Daoy (cell line): Measurements from ENCODE around the gene NTN4. TPM values are rescaled to one million over a fixed set of nuclear protein-coding genes. Genes with fewer than 3 reads are reported as not detected.
"Not testable (repeated sequence)": the region's sequence is repeated elsewhere in the genome, so short reads cannot be mapped to it uniquely, and the experiment has no call there.

ENCODE experiments used
- DNase-seq: peaks from one replicate; pipeline ENCODE4 v3.0.0-alpha.2; 2015; ENCODE audit warnings: low read depth
- total RNA-seq: library from RNA; depleted of rRNA; stranded (reverse); fragments of >200 nt; shearing (Covaris generic); gene quantifications from 2 replicates; pipeline ENCODE4 v1.2.3, GENCODE V29; 2014; rRNA removed

The NTN4 gene
- total RNA-seq, 1 experiment from 2014 or later, result 41.3 TPM

- peak; percentile 67 for DNase-seq
Measured at GRCh38 chr12:95624589-95624988, 166.0 kb downstream of the NTN4 start.

- peak; percentile 85 for DNase-seq
Measured at GRCh38 chr12:95623554-95624170, 166.9 kb downstream of the NTN4 start.

GRCh38 chr12:95622879-95623278 lies 167.7 kb downstream of the NTN4 start:
- no peak for DNase-seq

GRCh38 chr12:95621725-95622124 lies 168.8 kb downstream of the NTN4 start:
- no peak for DNase-seq

- no peak for DNase-seq
Measured at GRCh38 chr12:95620171-95620570, 170.4 kb downstream of the NTN4 start.

GRCh38 chr12:95616470-95616869 lies 174.1 kb downstream of the NTN4 start:
- not testable (repeated sequence) for DNase-seq

- DNase-seq, result no peak
Measured at GRCh38 chr12:95615749-95616148, 174.8 kb downstream of the NTN4 start.

GRCh38 chr12:95614390-95614982 lies 176.1 kb downstream of the NTN4 start:
- DNase-seq, result no peak

- no peak for DNase-seq
Measured at GRCh38 chr12:95613021-95613420, 177.5 kb downstream of the NTN4 start.

GRCh38 chr12:95611676-95612309 lies 178.8 kb downstream of the NTN4 start:
- DNase-seq, result peak; percentile 29

- DNase-seq, result peak; percentile 92
Measured at GRCh38 chr12:95608252-95609033, 182.1 kb downstream of the NTN4 start.

Other genes with a start within 250 kb of the NTN4 start
- gene USP44, start 239.3 kb downstream of the NTN4 start, total RNA-seq, result 0.74 and 0.95 TPM in 2 replicates
- 43.8 and 51.4 TPM in 2 replicates for gene SNRPF, start 68.2 kb upstream of the NTN4 start, total RNA-seq
- 0.06 TPM in 1 of 2 replicates, not detected in the other for gene CCDC38, start 151.8 kb upstream of the NTN4 start, total RNA-seq
- gene AMDHD1, start 152.6 kb upstream of the NTN4 start, total RNA-seq, result 0.11 and 0.98 TPM in 2 replicates
- 0.09 TPM in 1 of 2 replicates, not detected in the other for gene HAL, start 205.6 kb upstream of the NTN4 start, total RNA-seq
- gene LTA4H, start 244.8 kb upstream of the NTN4 start, total RNA-seq, result 73.2 and 73.3 TPM in 2 replicates